Right ventricle myocardium superior (tissue), 1 donor: ENCODE data around the gene FBXO41. TPM values are rescaled to one million over a fixed set of nuclear protein-coding genes. Genes with fewer than 3 reads are reported as not detected.
"Not testable (repeated sequence)": the region's sequence is repeated elsewhere in the genome, so short reads cannot be mapped to it uniquely, and the experiment has no call there.

Source experiments
- ATAC-seq: fragments of 200-7000 bp; cut with Tn5 transposase; one replicate; pipeline ENCODE4 v1.9.1; 2020; ENCODE audit warnings: mild to moderate bottlenecking; ENCODE audit not compliant: poor library complexity
- DNase-seq: peaks from one replicate; pipeline ENCODE4 v3.0.0-alpha.2; 2020
- intact Hi-C: fragments of 100-400 bp; cut with DNase I; formaldehyde crosslinking; loops from one replicate; pipeline ENCODE4 v1.11.2; 2022
- total RNA-seq: library from RNA; stranded (reverse); fragmentation: NEBNext Ultra II Directional; extraction: Animal tissue kit (Norgen Biotek cat#: 25700); gene quantifications from one replicate; pipeline ENCODE4 v1.2.1, GENCODE V29; 2021
- donor health status: DM: no; HTN: yes; CAD: no; lungs with severe emphysema.

The FBXO41 gene
- total RNA-seq, 1 donor from 2014 or later: 0.51 TPM

GRCh38 chr2:73265298-73266060 lies 18.8 kb downstream of the FBXO41 start:
- intact Hi-C loops: no loop called here
- DNase-seq: no peak
- no peak for ATAC-seq

GRCh38 chr2:73264783-73265182 lies 19.5 kb downstream of the FBXO41 start:
- intact Hi-C loops: no loop called here
- DNase-seq (no peak), ATAC-seq (no peak)

GRCh38 chr2:73264332-73264606 lies 20.0 kb downstream of the FBXO41 start:
- intact Hi-C loops: no loop called here
- DNase-seq (no peak), ATAC-seq (no peak)

- ATAC-seq (no peak), DNase-seq (no peak)
- intact Hi-C loops: no loop called here
These were observed 20.5 kb downstream of the FBXO41 start for GRCh38 chr2:73263540-73264331.

- intact Hi-C loops, ATAC-seq, DNase-seq: not testable (repeated sequence)
These were observed 21.4 kb downstream of the FBXO41 start for GRCh38 chr2:73262691-73263429.

GRCh38 chr2:73262108-73262651 lies 22.1 kb downstream of the FBXO41 start:
- no peak for DNase-seq
- intact Hi-C loops: no loop called here
- ATAC-seq: no peak

- ATAC-seq (peak; percentile 77), DNase-seq (peak; percentile 60)
- intact Hi-C loops: no loop called here
These were observed 23.8 kb downstream of the FBXO41 start for GRCh38 chr2:73260338-73260984.

GRCh38 chr2:73259704-73260337 lies 24.5 kb downstream of the FBXO41 start:
- ATAC-seq: no peak
- intact Hi-C loops: no loop called here
- DNase-seq: no peak

- intact Hi-C loops: no loop called here
- ATAC-seq: no peak
- no peak for DNase-seq
These were observed 25.0 kb downstream of the FBXO41 start for GRCh38 chr2:73259276-73259675.

GRCh38 chr2:73258913-73259215 lies 25.4 kb downstream of the FBXO41 start:
- ATAC-seq (no peak), DNase-seq (no peak)
- intact Hi-C loops: no loop called here

GRCh38 chr2:73258186-73258912 lies 25.9 kb downstream of the FBXO41 start:
- intact Hi-C loops: no loop called here
- no peak for DNase-seq

GRCh38 chr2:73257425-73258125 lies 26.7 kb downstream of the FBXO41 start:
- DNase-seq (peak; percentile 63), ATAC-seq (no peak)
- intact Hi-C loops: no loop called here

More at GRCh38 chr2:73258186-73258912, 25.9 kb downstream of the FBXO41 start:
- ATAC-seq: no peak

- intact Hi-C loops: no loop called here
- ATAC-seq (no peak), DNase-seq (no peak)
These were observed 27.3 kb downstream of the FBXO41 start for GRCh38 chr2:73257021-73257420.

- DNase-seq (no peak), ATAC-seq (no peak)
- intact Hi-C loops: no loop called here
These were observed 27.7 kb downstream of the FBXO41 start for GRCh38 chr2:73256618-73256922.

- ATAC-seq: no peak
- DNase-seq: no peak
- intact Hi-C loops: no loop called here
These were observed 28.2 kb downstream of the FBXO41 start for GRCh38 chr2:73255907-73256617.

- intact Hi-C loops: no loop called here
- DNase-seq (no peak), ATAC-seq (no peak)
These were observed 29.2 kb downstream of the FBXO41 start for GRCh38 chr2:73255007-73255644.
